Measurements from ENCODE around the gene NPC1.

DNA sequence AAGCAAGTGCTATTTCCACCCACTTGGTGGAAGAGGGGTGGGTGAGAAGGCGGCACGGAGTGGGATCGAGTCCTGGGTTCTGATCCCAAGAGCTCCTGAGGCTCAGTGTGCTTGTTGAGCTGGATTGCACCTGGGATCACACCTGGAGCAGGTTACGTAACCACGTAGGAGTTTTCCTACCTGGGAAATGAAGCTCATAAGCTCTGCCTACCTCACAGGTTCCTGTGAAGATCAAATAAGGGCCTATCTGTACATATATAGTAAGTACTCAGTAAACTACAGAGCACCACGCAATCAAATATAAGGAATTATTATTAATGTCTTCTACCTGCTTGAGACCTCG is 11.0 kb downstream of the NPC1 start:
- TF ChIP-seq POLR2AphosphoS5 (IDR thresholded peaks at IDR 0.05; ENCODE audit: low read depth, low read length) (no peak), POLR2A (IDR thresholded peaks at IDR 0.05; ENCODE audit: low read depth, low read length) (no peak), SPI1 (IDR thresholded peaks at IDR 0.05; ENCODE audit: low read depth, low read length) (no peak)
